Common myeloid progenitor, CD34-positive (primary cell): ENCODE measurements around the gene CD34.

Source experiments
- CTCF ChIA-PET: fragments of 350-600 bp; sonication (Branson Sonifier 250); formaldehyde crosslinking; loops from one replicate; lab custom pipeline; 2021; ENCODE audit warnings: antibody characterized with exemption; lab: Charles Lee
- POLR2A ChIA-PET: fragments of 350-600 bp; sonication (Branson Sonifier 250); formaldehyde crosslinking; loops from one replicate; lab custom pipeline; 2021; ENCODE audit warnings: antibody characterized with exemption; lab: Charles Lee
- DNase-seq, 3 donors: peaks; one replicate each; pipeline versions ENCODE4 v3.0.0 to v3.0.0-alpha.2; 2013
- H3K27ac ChIP-seq, 2 experiments: 1 replicate in 1 of 2; 2 replicates in 1 of 2; pipeline ENCODE4 v1.7.0; 2013; ENCODE audit warnings: inconsistent platforms in 2 of 2, low read length in 2 of 2, mild to moderate bottlenecking in 2 of 2, low read depth in 1 of 2, moderate library complexity in 1 of 2; ENCODE audit not compliant: severe bottlenecking in 2 of 2, insufficient read depth in 1 of 2, poor library complexity in 1 of 2
- H3K27me3 ChIP-seq, 5 experiments: replicated peaks in 2 of 5; 1 replicate in 3 of 5; 2 replicates in 2 of 5; pipeline versions ENCODE4 v1.6.1 to v1.7.0; 2013; ENCODE audit warnings: low read length in 4 of 5, mild to moderate bottlenecking in 2 of 5, moderate library complexity in 2 of 5, inconsistent platforms in 1 of 5; ENCODE audit not compliant: insufficient read depth in 5 of 5, control insufficient read depth in 4 of 5
- H3K36me3 ChIP-seq, 4 experiments: 1 replicate in 2 of 4; 2 replicates in 2 of 4; pipeline versions ENCODE4 v1.6.1 to v1.7.0; 2013; ENCODE audit warnings: low read length in 3 of 4, control low read depth in 1 of 4, mild to moderate bottlenecking in 1 of 4; ENCODE audit not compliant: control insufficient read depth in 4 of 4, insufficient read depth in 4 of 4
- H3K4me1 ChIP-seq, 4 experiments: 1 replicate in 3 of 4; 2 replicates in 1 of 4; pipeline versions ENCODE4 v1.6.1 to v1.7.1; 2013; ENCODE audit warnings: low read length in 3 of 4, mild to moderate bottlenecking in 3 of 4, control low read depth in 1 of 4, inconsistent platforms in 1 of 4, moderate library complexity in 1 of 4; ENCODE audit not compliant: control insufficient read depth in 4 of 4, insufficient read depth in 4 of 4; ENCODE audit errors: control extremely low read depth in 1 of 4
- H3K4me3 ChIP-seq, 7 experiments: 1 replicate in 4 of 7; 2 replicates in 3 of 7; pipeline versions ENCODE4 v1.5.1 to v1.7.0; 2013; ENCODE audit warnings: mild to moderate bottlenecking in 7 of 7, low read length in 6 of 7, moderate library complexity in 6 of 7, inconsistent platforms in 2 of 7, low read depth in 2 of 7, control low read depth in 1 of 7; ENCODE audit not compliant: insufficient read depth in 4 of 7, control insufficient read depth in 1 of 7; ENCODE audit errors: extremely low read depth in 1 of 7
- H3K9me3 ChIP-seq, 5 experiments: 1 replicate in 4 of 5; 2 replicates in 1 of 5; pipeline versions ENCODE4 v1.6.1 to v1.7.1; 2013; ENCODE audit warnings: low read length in 4 of 5, mild to moderate bottlenecking in 2 of 5, inconsistent platforms in 1 of 5, low read depth in 1 of 5, moderate library complexity in 1 of 5; ENCODE audit not compliant: control insufficient read depth in 4 of 5, insufficient read depth in 2 of 5; ENCODE audit errors: control extremely low read depth in 1 of 5
- WGBS: methylation state at CpG from one replicate; pipeline ENCODE4 v1.1.5; 2013; ENCODE audit not compliant: insufficient coverage; 5-methylcytosine and 5-hydroxymethylcytosine counted together

CD34 gene

GRCh38 chr1:207851696-207852095 lies 59.2 kb downstream of the CD34 start:
- no peaks in the 10 kb centered on the region for H3K27me3 ChIP-seq
- no peak overlapping the region for H3K27ac ChIP-seq
- POLR2A ChIA-PET, result no interaction called here
- peaks cover 8 to 61% (median 21%) of the 10 kb centered on the region in 4 experiments for H3K36me3 ChIP-seq
- CTCF ChIA-PET, result interaction anchor here (0.6 to 32.4 kb wide), 5 partner anchors 16 to 173 kb away, joined by 3 to 1057 read pairs (median 11); no protein-coding TSS in a partner anchor
- WGBS, result 94% methylated on average over 3 of the region's 4 CpGs
- H3K4me1 ChIP-seq, result peaks cover 16 to 82% (median 72%) of the 10 kb centered on the region in 4 experiments
- DNase-seq, result no peak
- H3K4me3 ChIP-seq, result no peak overlapping the region
- H3K9me3 ChIP-seq, result no peaks in the 10 kb centered on the region

- Histone ChIP-seq H3K36me3 (peaks cover 6 to 55% (median 14%) of the 10 kb centered on the region in 4 experiments), H3K9me3 (no peaks in the 10 kb centered on the region), H3K27ac (no peak overlapping the region), H3K4me1 (peaks cover 16 to 78% (median 66%) of the 10 kb centered on the region in 4 experiments), H3K4me3 (no peak overlapping the region), H3K27me3 (no peaks in the 10 kb centered on the region)
- ChIA-PET POLR2A (no interaction called here), CTCF (interaction anchor here (1.6 to 32.4 kb wide), 4 partner anchors 12 to 25 kb away, joined by 10 to 1057 read pairs (median 12); no protein-coding TSS in a partner anchor)
- DNase-seq, result no peak
- WGBS, result 87% methylated on average over 6 of the region's 7 CpGs
Measured at GRCh38 chr1:207850621-207851407, 60.1 kb downstream of the CD34 start.

GRCh38 chr1:207849646-207850045 lies 61.3 kb downstream of the CD34 start:
- DNase-seq, result no peak
- ChIA-PET CTCF (interaction anchor here (1.0 to 32.4 kb wide), 5 partner anchors 13 to 24 kb away, joined by 3 to 1057 read pairs (median 6); no protein-coding TSS in a partner anchor), POLR2A (no interaction called here)
- Histone ChIP-seq H3K27ac (no peak overlapping the region), H3K9me3 (no peaks in the 10 kb centered on the region), H3K4me1 (peaks cover 16 to 81% (median 71%) of the 10 kb centered on the region in 4 experiments), H3K27me3 (no peaks in the 10 kb centered on the region), H3K36me3 (peaks cover 6 to 55% (median 10%) of the 10 kb centered on the region in 4 experiments), H3K4me3 (peak overlapping the region in 1 of 7 experiments; percentile 19)
- 39% methylated on average over 6 of the region's 8 CpGs for WGBS

- ChIA-PET CTCF (interaction anchor here (1.0 to 32.4 kb wide), 4 partner anchors 14 to 23 kb away, joined by 3 to 1057 read pairs (median 8); no protein-coding TSS in a partner anchor), POLR2A (no interaction called here)
- H3K4me1 ChIP-seq, result peaks cover 17 to 80% (median 71%) of the 10 kb centered on the region in 4 experiments
- no peaks in the 10 kb centered on the region for H3K9me3 ChIP-seq
- H3K27me3 ChIP-seq, result no peaks in the 10 kb centered on the region
- WGBS, result 0% methylated on average over 2 of the region's 3 CpGs
- no peak for DNase-seq
- peak overlapping the region in 1 of 2 experiments; percentile 5 for H3K27ac ChIP-seq
- H3K4me3 ChIP-seq, result no peak overlapping the region
- peaks cover 6 to 55% (median 10%) of the 10 kb centered on the region in 4 experiments for H3K36me3 ChIP-seq
Measured at GRCh38 chr1:207849016-207849415, 61.9 kb downstream of the CD34 start.

- peak; percentile 74 to 86 (median 78) for DNase-seq
- 17% methylated on average over 4 of the region's 5 CpGs for WGBS
Measured at GRCh38 chr1:207848234-207848633, 62.7 kb downstream of the CD34 start.

GRCh38 chr1:207847116-207847515 lies 63.8 kb downstream of the CD34 start:
- Histone ChIP-seq H3K27me3 (no peaks in the 10 kb centered on the region), H3K27ac (no peak overlapping the region), H3K4me1 (peaks cover 8 to 80% (median 63%) of the 10 kb centered on the region in 4 experiments), H3K4me3 (no peak overlapping the region), H3K36me3 (peaks cover 6 to 53% (median 12%) of the 10 kb centered on the region in 4 experiments), H3K9me3 (no peaks in the 10 kb centered on the region)
- ChIA-PET CTCF (interaction anchor here (0.7 to 32.4 kb wide), 5 partner anchors 15 to 37 kb away, joined by 3 to 1057 read pairs (median 4); no protein-coding TSS in a partner anchor), POLR2A (no interaction called here)
- no CpG with 5 or more reads among the region's 5 CpGs for WGBS
- DNase-seq, result no peak

More at GRCh38 chr1:207848234-207848633, 62.7 kb downstream of the CD34 start:
- H3K27ac ChIP-seq, result peak overlapping the region in 1 of 2 experiments; percentile 52
- ChIA-PET CTCF (interaction anchor here (0.9 to 32.4 kb wide), 5 partner anchors 13 to 36 kb away, joined by 3 to 1057 read pairs (median 4); no protein-coding TSS in a partner anchor), POLR2A (interaction anchor here (1.3 kb wide), 1 partner anchor 19 kb away, joined by 4 read pairs; no protein-coding TSS in a partner anchor)
- no peaks in the 10 kb centered on the region for H3K27me3 ChIP-seq
- no peaks in the 10 kb centered on the region for H3K9me3 ChIP-seq
- peak overlapping the region in 4 of 7 experiments; percentile 5 to 48 (median 27) for H3K4me3 ChIP-seq
- H3K36me3 ChIP-seq, result peaks cover 6 to 55% (median 10%) of the 10 kb centered on the region in 4 experiments
- H3K4me1 ChIP-seq, result peaks cover 13 to 81% (median 68%) of the 10 kb centered on the region in 4 experiments
